H9 (cell line): ENCODE data around the gene CMC4. TPM values are rescaled to one million over a fixed set of nuclear protein-coding genes. Genes with fewer than 3 reads are reported as not detected.

Experiments used
- DNase-seq: peaks from one replicate; pipeline ENCODE4 v3.0.0-alpha.2; 2017
- H2AFZ ChIP-seq: one replicate; pipeline ENCODE4 v1.6.1; 2013; ENCODE audit warnings: mild to moderate bottlenecking, low read length, control low read depth, moderate library complexity
- H2AK5ac ChIP-seq: 2 replicates; pipeline ENCODE4 v1.6.1; 2013; ENCODE audit warnings: low read length, control low read depth, mixed read lengths; ENCODE audit not compliant: insufficient read length
- H2BK120ac ChIP-seq: one replicate; pipeline ENCODE4 v1.6.1; 2013; ENCODE audit warnings: low read depth, mild to moderate bottlenecking, low read length, control low read depth, inconsistent platforms; ENCODE audit not compliant: poor library complexity, severe bottlenecking
- H2BK12ac ChIP-seq: 2 replicates; pipeline ENCODE4 v1.6.1; 2013; ENCODE audit warnings: low read length, control low read depth, mixed read lengths, low read depth; ENCODE audit not compliant: insufficient read length
- H2BK15ac ChIP-seq: 2 replicates; pipeline ENCODE4 v1.6.1; 2013; ENCODE audit warnings: low read depth, low read length, control low read depth
- H2BK20ac ChIP-seq: one replicate; pipeline ENCODE4 v1.6.1; 2013; ENCODE audit warnings: low read depth, mild to moderate bottlenecking, low read length, control low read depth, inconsistent platforms; ENCODE audit not compliant: poor library complexity, severe bottlenecking
- H2BK5ac ChIP-seq: 2 replicates; pipeline ENCODE4 v1.6.1; 2013; ENCODE audit warnings: low read length, control low read depth, mixed read lengths; ENCODE audit not compliant: insufficient read length
- H3K14ac ChIP-seq: 2 replicates; pipeline ENCODE4 v1.6.1; 2013; ENCODE audit warnings: low read length, control low read depth; ENCODE audit not compliant: insufficient read depth
- H3K18ac ChIP-seq: 2 replicates; pipeline ENCODE4 v1.6.1; 2013; ENCODE audit warnings: low read depth, mild to moderate bottlenecking, mixed read lengths, low read length, control low read depth; ENCODE audit not compliant: insufficient read length
- H3K23ac ChIP-seq: 2 replicates; pipeline ENCODE4 v1.6.1; 2013; ENCODE audit warnings: low read length, control low read depth, mixed read lengths, low read depth; ENCODE audit not compliant: insufficient read length
- H3K23me2 ChIP-seq: 2 replicates; pipeline ENCODE4 v1.6.1; 2013; ENCODE audit warnings: low read depth, mild to moderate bottlenecking, mixed read lengths, low read length, control low read depth; ENCODE audit not compliant: insufficient read length, poor library complexity, severe bottlenecking
- H3K27ac ChIP-seq: 2 replicates; pipeline ENCODE4 v1.5.1; 2013; ENCODE audit warnings: low read length, control low read depth, mixed read lengths, low read depth; ENCODE audit not compliant: insufficient read length
- H3K27me3 ChIP-seq: 2 replicates; pipeline ENCODE4 v1.6.1; 2013; ENCODE audit warnings: low read length, control low read depth, inconsistent platforms; ENCODE audit not compliant: insufficient read depth
- H3K4ac ChIP-seq: 2 replicates; pipeline ENCODE4 v1.6.1; 2013; ENCODE audit warnings: low read depth, mild to moderate bottlenecking, control low read depth, inconsistent platforms, low read length, moderate library complexity
- H3K4me1 ChIP-seq: 2 replicates; pipeline ENCODE4 v1.6.1; 2013; ENCODE audit warnings: low read length, control low read depth, inconsistent platforms; ENCODE audit not compliant: insufficient read depth
- H3K4me2 ChIP-seq: 2 replicates; pipeline ENCODE4 v1.6.1; 2013; ENCODE audit warnings: low read length, control low read depth, mixed read lengths; ENCODE audit not compliant: insufficient read length, insufficient read depth
- H3K56ac ChIP-seq: 2 replicates; pipeline ENCODE4 v1.6.1; 2013; ENCODE audit warnings: low read depth, mild to moderate bottlenecking, mixed read lengths, low read length, control low read depth; ENCODE audit not compliant: insufficient read length
- H3K79me1 ChIP-seq: 2 replicates; pipeline ENCODE4 v1.6.1; 2013; ENCODE audit warnings: low read depth, mild to moderate bottlenecking, moderate library complexity, low read length, control low read depth, inconsistent platforms; ENCODE audit not compliant: insufficient read depth, poor library complexity, severe bottlenecking
- H3K79me2 ChIP-seq: 2 replicates; pipeline ENCODE4 v1.6.1; 2013; ENCODE audit warnings: low read length, control low read depth, inconsistent platforms; ENCODE audit not compliant: insufficient read depth
- H3K9ac ChIP-seq: 2 replicates; pipeline ENCODE4 v1.6.1; 2013; ENCODE audit warnings: low read length, control low read depth, mixed read lengths; ENCODE audit not compliant: insufficient read length; ENCODE audit errors: extremely low read depth
- H3K9me3 ChIP-seq: one replicate; pipeline ENCODE4 v1.6.1; 2013; ENCODE audit warnings: low read depth, low read length, inconsistent platforms; ENCODE audit not compliant: control insufficient read depth
- H3T11ph ChIP-seq: one replicate; pipeline ENCODE4 v1.6.1; 2013; ENCODE audit warnings: mild to moderate bottlenecking, low read length, control low read depth, inconsistent platforms
- H4K20me1 ChIP-seq: one replicate; pipeline ENCODE4 v1.6.1; 2013; ENCODE audit not compliant: control insufficient read depth, insufficient read length, insufficient read depth
- H4K5ac ChIP-seq: 2 replicates; pipeline ENCODE4 v1.6.1; 2013; ENCODE audit warnings: low read depth, mild to moderate bottlenecking, mixed read lengths, low read length, control low read depth; ENCODE audit not compliant: insufficient read length
- H4K8ac ChIP-seq: replicated peaks from 2 replicates; pipeline ENCODE4 v1.6.1; 2013; ENCODE audit warnings: low read length, control low read depth, mixed read lengths, low read depth; ENCODE audit not compliant: insufficient read length
- H4K91ac ChIP-seq: 2 replicates; pipeline ENCODE4 v1.6.1; 2013; ENCODE audit warnings: low read depth, mild to moderate bottlenecking, moderate library complexity, mixed read lengths, low read length, control low read depth; ENCODE audit not compliant: insufficient read length
- H3K27ac Mint-ChIP-seq, 3 experiments: 2 replicates in 2 of 3; 3 replicates in 1 of 3; pipeline ENCODE4 v1.8.0; 2020 to 2021; ENCODE audit warnings: mixed read lengths in 3 of 3, mild to moderate bottlenecking in 1 of 3, moderate library complexity in 1 of 3
- H3K27me3 Mint-ChIP-seq: 2 replicates; pipeline ENCODE4 v1.8.0; 2021; ENCODE audit warnings: low read depth, mild to moderate bottlenecking, moderate library complexity, mixed read lengths
- H3K36me3 Mint-ChIP-seq, 3 experiments: 2 replicates in 2 of 3; 3 replicates in 1 of 3; pipeline ENCODE4 v1.8.0; 2020 to 2021; ENCODE audit warnings: low read depth in 3 of 3, mixed read lengths in 3 of 3; ENCODE audit not compliant: insufficient read depth in 1 of 3
- H3K4me1 Mint-ChIP-seq, 2 experiments: 2 replicates each; pipeline ENCODE4 v1.8.0; 2020; ENCODE audit warnings: mixed read lengths in 2 of 2
- H3K4me3 Mint-ChIP-seq, 2 experiments: 2 replicates in 1 of 2; 3 replicates in 1 of 2; pipeline ENCODE4 v1.8.0; 2020 to 2021; ENCODE audit warnings: mild to moderate bottlenecking in 2 of 2, mixed read lengths in 2 of 2, moderate library complexity in 1 of 2
- H3K9me3 Mint-ChIP-seq, 2 experiments: 2 replicates in 1 of 2; 3 replicates in 1 of 2; pipeline ENCODE4 v1.8.0; 2020; ENCODE audit warnings: mild to moderate bottlenecking in 2 of 2, mixed read lengths in 2 of 2, moderate library complexity in 1 of 2
- CTCF ChIP-seq: fragments of 200-600 bp; sonication (generic); conservative IDR thresholded peaks from 3 replicates; pipeline ENCODE4 v1.8.0; 2021; ENCODE audit warnings: antibody characterized with exemption, mild to moderate bottlenecking
- WGBS: extraction: QIAGEN DNeasy Blood & Tissue Kit; methylation state at CpG from one replicate; pipeline ENCODE4 v1.1.7; 2013; ENCODE audit warnings: missing lambda C conversion rate, low lambda C conversion rate, mixed read lengths; ENCODE audit not compliant: insufficient read length; ENCODE audit errors: extremely low coverage; 5-methylcytosine and 5-hydroxymethylcytosine counted together
- total RNA-seq: library from RNA; stranded (reverse); gene quantifications from 2 replicates; pipeline ENCODE4 v1.2.1, GENCODE V29; 2021

Gene CMC4
- total RNA-seq, 1 experiment from 2014 or later, result 6.2 TPM

GRCh38 chrX:155053656-155054055, 17.3 kb downstream of the CMC4 start:
- peaks cover 4 to 24% (median 12%) of the 10 kb centered on the region in 3 experiments; a peak in 4 of 7 replicates for H3K36me3 Mint-ChIP-seq
- Histone ChIP-seq H3K23ac (no peak overlapping the region), H4K91ac (no peak overlapping the region), H3K79me2 (no peaks in the 10 kb centered on the region), H3T11ph (no peak overlapping the region), H3K4ac (no peak overlapping the region), H2BK5ac (no peak overlapping the region), H3K79me1 (no peaks in the 10 kb centered on the region), H4K8ac (no peak overlapping the region), H3K14ac (no peak overlapping the region), H4K20me1 (no peaks in the 10 kb centered on the region), H3K9ac (no peak overlapping the region), H3K4me1 (no peaks in the 10 kb centered on the region), H2AK5ac (no peak overlapping the region), H3K4me2 (no peak overlapping the region), H2BK20ac (no peak overlapping the region), H2AFZ (no peak overlapping the region), H3K27ac (no peak overlapping the region), H2BK12ac (no peak overlapping the region), H2BK120ac (no peak overlapping the region), H2BK15ac (no peak overlapping the region), H3K27me3 (no peaks in the 10 kb centered on the region), H3K18ac (no peak overlapping the region), H3K9me3 (peaks cover 28% of the 10 kb centered on the region), H3K23me2 (no peaks in the 10 kb centered on the region), H3K56ac (no peak overlapping the region), H4K5ac (no peak overlapping the region)
- peaks cover 66 to 80% of the 10 kb centered on the region in 2 experiments for H3K9me3 Mint-ChIP-seq
- DNase-seq, result no peak
- peaks cover 3 to 5% of the 10 kb centered on the region in 2 experiments; a peak in 2 of 4 replicates for H3K4me1 Mint-ChIP-seq
- no peak overlapping the region for H3K4me3 Mint-ChIP-seq
- WGBS, result no CpG with 5 or more reads among the region's 3 CpGs
- no peak for TF ChIP-seq CTCF
- H3K27ac Mint-ChIP-seq, result no peak overlapping the region; a peak in 1 of 7 replicates
- peaks cover 2% of the 10 kb centered on the region; the same call in 1 of the 2 replicates for H3K27me3 Mint-ChIP-seq
